Esophagus mucosa (tissue), 1 donor: ENCODE measurements around the gene ICAM1. TPM values are rescaled to one million over a fixed set of nuclear protein-coding genes. Genes with fewer than 3 reads are reported as not detected.

Experiments used
- ATAC-seq: fragments of 200-7000 bp; cut with Tn5 transposase; one replicate; pipeline ENCODE4 v1.9.1; 2020
- total RNA-seq: library from RNA; stranded (reverse); gene quantifications from one replicate; pipeline ENCODE4 v1.2.4, GENCODE V29; 2023
- donor health status: DM: yes; HTN: yes; CAD: no.

The ICAM1 gene
- total RNA-seq, 1 donor from 2014 or later, result 3.5 TPM

DNA sequence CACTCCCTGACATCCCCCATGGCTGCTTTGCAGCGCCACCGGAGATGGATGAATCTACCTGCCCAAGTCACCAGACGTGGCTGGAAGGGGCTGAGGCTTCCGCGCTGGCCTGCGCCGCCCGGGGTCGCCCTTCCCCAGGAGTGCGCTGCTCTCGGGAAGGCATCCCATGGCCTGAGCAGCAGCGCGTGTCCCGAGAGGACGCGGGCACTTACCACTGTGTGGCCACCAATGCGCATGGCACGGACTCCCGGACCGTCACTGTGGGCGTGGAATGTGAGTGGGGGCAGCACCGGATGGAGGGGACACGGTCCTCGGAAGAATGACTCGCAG is 23.4 kb downstream of the ICAM1 start:
- no peak for ATAC-seq

DNA sequence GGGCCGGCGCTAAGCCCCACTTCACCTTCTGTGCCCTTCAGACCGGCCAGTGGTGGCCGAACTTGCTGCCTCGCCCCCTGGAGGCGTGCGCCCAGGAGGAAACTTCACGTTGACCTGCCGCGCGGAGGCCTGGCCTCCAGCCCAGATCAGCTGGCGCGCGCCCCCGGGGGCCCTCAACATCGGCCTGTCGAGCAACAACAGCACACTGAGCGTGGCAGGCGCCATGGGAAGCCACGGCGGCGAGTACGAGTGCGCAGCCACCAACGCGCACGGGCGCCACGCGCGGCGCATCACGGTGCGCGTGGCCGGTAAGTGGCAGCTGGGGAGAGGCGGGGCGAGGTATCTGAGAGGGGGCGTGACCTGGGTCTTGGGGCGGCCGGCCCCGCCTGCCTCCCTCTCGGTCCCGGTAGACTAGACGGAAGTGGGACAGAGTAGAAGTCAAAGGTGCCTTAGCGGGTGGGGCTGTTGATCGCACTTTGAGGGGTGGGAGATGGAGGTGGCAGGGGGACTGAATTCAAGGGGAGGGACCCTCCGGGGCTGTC is 24.5 kb downstream of the ICAM1 start:
- peak; percentile 45 for ATAC-seq

DNA sequence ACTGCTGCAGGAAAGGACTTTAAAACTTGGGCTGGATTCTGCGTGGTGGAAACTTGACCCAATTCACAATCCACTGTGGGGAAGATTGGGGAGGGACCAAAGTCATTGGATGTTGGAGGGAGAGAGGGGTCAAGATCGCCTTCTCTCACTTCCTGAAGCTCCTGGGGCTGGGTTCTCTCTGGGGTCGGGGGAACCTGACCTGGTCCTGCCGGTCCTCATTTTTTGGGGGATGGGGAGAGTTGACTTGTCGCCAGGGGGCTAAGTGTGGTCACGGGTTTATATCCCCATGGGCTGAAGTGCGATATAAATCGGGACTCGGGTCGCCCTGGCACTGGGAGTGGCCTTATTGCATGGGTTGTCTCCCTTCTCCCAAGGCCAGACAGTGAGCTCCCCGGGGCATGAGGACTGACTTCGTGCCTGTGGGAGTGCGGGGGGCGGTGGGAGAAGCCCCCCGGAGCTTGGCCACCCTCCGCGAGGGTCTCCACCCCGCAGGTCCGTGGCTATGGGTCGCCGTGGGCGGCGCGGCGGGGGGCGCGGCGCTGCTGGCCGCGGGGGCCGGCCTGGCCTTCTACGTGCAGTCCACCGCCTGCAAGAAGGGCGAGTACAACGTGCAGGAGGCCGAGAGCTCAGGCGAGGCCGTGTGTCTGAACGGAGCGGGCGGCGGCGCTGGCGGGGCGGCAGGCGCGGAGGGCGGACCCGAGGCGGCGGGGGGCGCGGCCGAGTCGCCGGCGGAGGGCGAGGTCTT is 25.1 kb downstream of the ICAM1 start:
- no peak for ATAC-seq

DNA sequence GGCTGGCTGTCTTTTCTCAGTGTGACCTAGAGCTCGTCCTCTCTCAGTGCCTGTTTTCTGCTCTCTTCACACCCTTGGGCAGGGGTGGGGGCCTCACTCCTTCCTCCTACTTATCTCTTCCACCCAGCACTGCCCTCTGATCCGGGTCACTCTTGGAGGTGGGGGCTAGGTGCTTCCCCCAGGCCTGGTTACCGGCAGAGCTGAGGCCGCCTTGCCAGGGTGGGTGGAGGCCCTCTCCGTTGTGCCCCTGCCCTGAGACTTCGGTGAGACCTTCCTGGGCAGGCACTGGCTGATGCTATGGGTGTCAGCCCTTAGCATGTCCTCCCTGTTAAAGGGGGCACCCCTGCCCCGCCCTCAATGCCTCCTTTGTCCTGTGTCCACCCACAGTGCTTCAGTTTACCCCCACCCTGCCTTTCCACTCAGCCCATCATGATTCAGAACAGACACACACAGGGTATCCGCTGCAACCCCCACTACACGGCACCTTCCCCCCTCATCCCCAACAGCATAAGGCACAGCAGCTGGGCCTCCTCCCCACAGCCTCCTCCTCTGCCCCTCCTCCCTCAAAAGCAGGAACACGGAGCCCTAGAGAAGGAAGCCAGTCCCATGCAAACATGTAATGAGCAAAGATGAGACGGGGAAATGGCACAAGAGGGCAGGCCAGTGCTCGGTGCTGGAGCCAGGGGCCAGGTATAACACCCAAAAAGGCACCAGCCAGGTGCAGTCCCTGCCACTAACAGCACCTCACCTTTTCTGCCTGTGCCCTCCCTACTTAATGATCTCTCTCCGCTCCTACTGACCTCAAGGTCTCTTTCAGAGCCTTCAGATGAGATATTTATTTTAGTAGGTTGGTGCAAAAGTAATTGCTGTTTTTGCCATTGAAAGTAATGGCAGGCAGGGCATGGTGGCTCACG is 28.9 kb downstream of the ICAM1 start:
- peak; percentile 24 for ATAC-seq

DNA sequence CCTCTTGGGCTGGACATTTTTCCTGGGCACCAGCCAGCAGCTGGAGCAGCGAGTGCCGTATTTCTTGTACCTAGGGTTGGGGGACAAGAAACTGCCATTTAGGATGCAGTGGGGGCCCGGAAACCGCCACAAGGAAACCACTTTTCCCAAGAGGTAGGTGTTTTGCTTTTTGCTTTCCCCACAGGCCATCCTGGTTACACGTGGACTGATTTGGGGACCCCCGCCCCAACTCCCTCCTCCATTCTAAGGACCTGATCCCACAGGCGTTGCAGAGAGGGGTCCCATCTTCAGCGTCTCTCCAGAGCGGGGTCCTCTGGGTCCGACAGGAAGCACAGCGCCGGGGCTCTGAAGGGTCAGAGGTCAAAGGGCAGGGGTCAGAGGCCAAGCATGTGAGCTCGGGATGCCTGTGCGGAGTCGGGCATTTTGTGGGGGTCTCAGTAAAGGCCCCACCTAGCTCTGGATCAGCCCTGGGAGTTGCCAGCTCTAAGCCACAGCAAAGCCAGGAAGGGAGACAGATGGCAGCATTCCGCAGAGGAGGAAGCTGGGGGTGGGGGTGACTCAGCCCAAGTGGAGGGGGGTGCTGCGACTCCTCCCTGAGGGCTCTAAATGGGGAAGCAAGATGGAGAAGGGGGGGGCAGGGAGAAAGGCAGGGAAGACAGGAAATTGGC is 34.4 kb downstream of the ICAM1 start:
- ATAC-seq, result no peak

DNA sequence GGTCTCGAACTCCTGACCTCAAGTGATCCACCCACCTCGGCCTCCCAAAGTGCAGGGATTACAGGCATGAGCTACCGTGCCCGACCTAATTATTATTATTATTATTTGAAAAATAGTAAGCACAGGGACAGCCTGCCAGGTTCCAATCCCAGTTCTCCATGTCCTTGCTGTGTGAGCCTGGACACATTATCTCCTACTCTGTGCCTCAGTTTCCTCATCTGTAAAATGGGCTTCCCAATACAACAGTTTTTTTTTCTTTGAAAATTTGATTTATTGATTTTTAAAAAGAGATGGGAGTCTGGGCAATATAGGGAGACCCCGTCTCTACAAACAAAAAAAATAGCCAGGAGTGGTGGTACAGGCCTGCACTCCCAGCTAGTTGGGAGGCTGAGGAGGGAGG is 35.4 kb downstream of the ICAM1 start:
- ATAC-seq, result no peak

DNA sequence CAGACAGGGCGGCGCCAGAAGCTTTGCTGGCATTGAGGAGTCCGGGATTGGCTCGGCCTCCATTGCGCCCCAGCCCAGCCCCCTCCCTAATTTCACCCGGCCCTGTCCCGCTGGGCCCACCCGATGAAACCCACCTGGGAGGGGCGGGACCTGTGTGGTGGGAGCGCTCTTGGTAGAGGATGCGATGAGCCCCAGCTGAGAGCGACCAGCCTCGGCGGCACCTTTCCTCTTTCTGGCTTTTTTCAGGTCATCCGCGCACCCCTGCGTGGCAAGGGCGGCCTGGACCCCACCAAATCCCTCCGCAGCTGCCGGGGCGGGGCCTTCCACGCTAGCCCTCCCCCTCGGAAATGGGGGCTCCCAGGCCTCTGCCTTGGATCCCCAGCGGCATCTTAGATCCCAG is 38.5 kb downstream of the ICAM1 start, which contains the start of gene ZGLP1:
Gene ZGLP1 (minus strand): TSS at position 393 of the 400 bp plus-strand sequence.
- no peak for ATAC-seq

DNA sequence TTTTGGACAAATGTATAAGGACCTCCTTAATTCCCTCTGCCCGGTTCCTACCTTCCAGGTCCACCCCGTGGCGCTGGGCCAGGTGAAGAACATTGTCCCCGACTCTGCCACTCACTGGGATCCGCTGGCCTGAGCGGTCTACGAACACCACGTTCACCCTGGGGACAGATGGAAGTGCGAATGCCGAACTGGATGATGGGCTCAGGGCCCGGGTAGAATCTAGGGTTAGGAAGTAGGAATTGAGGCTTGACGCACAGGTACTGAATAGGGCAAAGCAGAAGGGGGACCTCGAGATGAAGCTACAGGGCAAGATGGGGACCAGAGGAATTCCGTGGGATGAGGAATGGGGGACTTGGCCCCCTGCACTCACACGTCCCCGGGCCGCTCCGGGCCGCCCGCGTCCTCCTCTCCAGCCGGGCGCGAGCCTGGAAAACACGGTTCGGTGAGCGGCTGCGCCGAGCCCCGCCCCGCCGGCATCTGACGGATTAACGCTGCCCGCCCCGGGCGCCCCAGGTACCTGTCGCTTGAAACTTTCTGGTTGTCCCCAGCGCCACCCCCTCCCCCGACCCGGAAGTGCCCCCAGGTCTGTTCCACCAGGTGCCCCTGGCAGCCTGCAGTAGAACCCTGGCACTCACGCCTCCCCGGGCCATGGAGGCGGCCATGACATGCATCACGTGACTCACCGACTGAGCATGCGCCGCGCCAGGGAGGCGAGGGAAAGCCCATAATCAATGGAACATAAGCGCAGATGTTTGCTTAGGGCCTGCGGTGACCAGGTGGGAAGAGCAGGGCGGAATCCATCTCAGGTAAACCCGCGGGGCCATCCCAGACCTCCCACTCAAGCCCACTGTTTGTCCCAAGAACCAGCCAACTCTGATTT is 44.7 kb downstream of the ICAM1 start, which contains the start of gene FDX2:
Gene FDX2 (minus strand): TSS at position 681 of the 880 bp plus-strand sequence. CDS start 19 bp downstream, at position 662.
- peak; percentile 82 for ATAC-seq

DNA sequence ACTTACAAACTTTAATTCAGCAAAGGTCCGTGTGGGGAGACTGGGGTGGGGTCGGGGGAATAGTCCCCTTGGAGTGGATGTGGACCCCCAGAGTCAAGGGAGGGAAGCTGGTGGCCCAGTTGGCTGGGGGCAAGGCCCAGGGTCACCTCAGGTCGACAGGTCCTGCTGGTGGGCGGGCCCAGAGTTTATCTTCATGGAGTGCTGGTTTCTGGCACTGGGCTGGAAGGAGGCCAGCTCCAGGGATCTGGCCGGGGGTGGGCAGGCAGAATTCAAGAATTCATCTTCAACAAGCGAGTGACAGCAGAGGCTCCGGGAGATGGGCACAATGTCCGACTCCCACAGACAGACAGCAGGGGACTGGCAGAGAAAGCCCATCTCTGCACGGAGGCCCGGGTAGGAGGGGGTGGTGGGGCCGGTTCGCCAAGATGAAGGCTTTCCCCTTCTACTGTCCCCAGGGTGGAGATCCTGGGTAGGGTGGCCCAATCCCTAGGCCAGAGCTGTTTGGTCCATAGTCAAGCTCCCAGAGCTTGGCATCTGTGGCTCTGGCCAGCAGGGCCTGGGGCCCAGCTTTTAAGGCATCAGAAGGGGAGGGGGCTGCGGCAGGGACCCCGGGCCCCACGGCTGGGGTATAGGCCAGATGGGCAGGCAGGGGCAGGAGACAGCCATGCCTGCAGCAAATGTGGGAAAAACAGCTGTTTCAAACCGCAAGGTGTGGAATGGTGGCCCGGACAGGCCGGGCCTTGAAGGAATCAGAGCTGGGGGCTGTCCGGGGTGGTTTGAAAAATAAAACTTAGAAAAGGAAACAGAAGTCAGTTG is 45.5 kb downstream of the ICAM1 start:
- ATAC-seq, result no peak

DNA sequence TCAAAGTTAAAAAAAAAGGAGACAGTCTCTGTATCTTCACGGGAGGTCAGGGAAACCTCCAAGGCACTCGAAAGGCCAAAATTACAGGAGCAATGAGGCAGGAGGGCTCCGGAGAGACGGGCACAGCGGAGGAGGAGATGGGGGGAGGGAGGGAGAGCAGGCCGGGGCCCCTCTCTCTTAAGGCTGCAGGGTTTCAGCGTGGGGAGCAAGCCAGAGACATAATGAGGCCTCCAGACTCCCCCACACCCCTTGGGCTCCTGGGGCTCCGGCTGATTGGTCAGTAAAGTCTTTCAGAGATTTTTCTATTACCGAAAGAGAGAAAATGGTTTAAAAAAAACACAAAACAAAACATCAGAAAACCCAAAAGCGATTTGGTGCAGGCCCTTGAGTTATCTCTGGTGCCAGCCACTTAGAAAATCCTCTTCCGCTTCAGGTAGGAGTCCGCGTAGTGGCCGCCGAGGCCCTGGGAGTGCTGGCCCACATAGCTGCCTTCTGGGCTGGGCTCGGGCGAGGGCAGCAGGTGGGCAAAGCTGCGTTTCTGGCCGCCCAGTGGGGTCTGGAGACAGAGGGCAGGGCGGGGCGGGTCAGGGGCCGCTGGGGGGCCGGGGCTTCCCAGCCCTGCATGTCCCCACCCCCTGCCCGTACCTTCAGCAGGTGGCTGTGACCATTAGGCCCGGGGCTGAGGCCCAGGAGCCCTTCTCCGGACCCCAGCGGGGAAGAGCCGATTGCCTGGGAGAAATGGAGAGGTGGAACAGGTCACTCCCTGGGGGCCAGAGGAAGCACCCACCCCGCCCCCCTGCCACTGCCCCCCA is 46.3 kb downstream of the ICAM1 start:
- no peak for ATAC-seq

DNA sequence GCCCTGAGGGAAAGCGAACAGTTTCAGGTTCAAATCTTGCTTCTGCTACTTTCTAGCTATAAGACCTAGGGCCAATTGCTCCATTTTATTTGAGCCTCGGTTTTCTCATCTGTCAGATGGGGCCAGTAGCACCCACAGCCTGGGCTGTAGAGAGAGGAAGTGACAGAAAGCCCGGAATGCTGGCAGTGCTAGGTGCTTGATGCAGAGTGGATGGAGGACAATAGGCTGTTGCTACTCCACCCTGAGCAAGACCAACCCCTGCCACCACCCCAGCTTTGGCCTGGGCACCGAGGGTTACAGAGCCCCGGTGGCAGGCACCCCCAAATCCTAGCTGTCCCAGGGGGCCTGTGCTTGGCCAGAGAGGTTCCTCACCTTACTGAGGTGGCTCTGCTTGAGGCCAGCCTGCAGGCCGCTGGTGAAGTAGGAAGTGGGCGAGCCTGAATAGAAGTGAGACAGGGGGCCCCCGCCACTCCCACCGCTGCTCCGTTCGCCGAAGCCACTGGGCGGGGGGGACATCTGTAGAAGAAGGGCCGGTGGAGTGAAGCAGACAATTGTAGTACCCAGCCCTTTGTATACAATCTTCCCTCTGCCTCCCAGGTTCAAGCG is 47.0 kb downstream of the ICAM1 start:
- no peak for ATAC-seq

DNA sequence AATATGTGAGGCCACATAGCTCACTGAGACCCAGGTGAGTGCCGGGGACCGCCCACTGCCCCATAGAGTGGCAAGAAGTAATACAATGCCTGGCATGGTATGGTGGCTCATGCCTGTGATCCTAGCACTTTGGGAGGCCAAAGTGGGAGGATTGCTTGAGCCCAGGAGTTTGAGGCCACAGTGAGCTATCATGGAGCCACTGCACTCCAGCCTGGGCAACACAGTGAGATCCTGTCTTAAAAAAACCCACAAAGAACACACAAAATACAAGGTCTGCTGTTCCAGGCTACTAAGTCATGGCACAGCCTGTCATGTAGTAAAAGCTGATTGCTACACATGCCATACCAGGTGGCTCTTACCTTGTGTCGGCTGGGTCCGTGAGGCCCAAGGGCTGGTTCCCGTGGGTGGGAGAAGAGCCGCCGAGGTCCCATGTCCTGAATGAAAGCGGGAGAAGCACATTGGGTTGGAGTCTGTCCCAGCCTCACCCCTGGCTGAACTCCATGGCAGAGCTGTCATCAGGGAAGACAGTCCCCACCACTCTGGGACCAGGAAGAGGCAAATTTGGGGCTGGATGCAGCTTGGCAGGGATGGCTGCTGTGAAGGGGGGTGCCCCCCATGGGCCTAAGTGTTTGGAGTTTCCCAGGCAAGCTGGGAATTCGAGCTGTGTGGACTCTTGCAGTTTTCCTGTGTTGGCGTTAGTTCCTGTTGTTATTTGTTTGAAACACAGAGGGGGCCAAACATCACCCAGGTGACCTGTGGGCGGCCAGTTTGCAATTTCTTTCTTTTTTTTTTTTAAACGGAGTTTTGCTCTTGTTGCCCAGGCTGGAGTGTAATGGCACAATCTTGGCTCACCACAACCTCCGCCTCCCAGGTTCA is 48.1 kb downstream of the ICAM1 start:
- ATAC-seq, result no peak

DNA sequence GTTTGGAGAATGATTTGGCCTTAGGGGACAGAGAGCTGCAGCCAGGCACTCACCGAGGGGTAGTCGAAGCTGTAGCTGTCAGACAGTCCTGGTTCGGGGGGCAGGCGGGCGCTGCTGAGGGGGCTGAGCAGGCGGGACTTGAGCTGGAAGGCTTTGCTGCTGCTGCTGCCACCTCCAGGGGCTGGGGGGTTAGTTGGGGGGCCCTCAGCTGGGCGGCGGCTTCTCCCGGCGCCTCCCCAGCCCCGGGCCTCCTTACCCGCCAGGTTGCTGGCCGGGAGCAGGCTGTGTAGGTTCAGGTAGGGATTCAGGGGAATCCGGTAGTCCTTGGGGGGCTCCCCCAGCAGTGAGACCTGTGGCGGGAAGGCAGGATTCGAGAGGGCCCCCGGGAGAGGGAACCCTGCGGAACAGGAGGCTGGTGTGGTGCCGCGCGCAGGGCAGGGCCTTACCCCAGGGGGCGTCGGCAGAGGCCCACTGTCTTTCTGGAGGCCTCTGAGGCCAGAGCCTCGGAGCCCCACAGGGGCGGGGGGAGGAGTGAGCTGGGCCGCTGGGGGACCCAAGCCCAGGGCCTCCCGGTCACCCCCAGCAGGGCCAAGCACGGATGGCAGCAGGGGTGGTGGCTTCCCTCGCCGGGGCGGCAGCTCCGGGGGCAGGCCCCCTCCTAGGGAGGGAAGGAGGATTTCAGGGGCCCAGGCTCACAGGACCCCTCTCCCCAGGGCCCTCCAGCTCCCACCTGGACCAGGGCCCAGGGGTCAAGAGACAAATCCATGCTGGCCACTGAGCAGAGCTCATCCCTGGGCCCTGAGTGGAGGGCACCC is 49.9 kb downstream of the ICAM1 start:
- no peak for ATAC-seq

DNA sequence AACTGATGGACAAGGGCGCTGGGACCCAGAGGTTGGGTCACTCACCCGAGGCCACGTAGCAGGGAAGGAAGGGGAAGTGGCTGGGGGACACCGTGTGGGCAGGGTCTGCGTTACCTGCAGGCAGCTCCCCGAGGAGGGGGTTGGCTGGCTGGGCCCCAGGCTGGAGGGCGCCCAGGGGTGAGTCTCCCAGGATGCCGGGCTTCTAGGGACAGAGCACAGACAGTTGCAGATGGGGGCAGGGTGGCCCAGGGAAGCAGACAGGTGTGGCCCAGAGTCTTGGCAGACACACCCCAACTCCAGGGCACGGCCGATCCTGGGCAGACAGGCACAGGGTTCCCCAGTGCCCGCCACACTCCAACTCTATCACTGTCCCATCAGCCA is 50.5 kb downstream of the ICAM1 start:
- ATAC-seq, result peak; percentile 41

DNA sequence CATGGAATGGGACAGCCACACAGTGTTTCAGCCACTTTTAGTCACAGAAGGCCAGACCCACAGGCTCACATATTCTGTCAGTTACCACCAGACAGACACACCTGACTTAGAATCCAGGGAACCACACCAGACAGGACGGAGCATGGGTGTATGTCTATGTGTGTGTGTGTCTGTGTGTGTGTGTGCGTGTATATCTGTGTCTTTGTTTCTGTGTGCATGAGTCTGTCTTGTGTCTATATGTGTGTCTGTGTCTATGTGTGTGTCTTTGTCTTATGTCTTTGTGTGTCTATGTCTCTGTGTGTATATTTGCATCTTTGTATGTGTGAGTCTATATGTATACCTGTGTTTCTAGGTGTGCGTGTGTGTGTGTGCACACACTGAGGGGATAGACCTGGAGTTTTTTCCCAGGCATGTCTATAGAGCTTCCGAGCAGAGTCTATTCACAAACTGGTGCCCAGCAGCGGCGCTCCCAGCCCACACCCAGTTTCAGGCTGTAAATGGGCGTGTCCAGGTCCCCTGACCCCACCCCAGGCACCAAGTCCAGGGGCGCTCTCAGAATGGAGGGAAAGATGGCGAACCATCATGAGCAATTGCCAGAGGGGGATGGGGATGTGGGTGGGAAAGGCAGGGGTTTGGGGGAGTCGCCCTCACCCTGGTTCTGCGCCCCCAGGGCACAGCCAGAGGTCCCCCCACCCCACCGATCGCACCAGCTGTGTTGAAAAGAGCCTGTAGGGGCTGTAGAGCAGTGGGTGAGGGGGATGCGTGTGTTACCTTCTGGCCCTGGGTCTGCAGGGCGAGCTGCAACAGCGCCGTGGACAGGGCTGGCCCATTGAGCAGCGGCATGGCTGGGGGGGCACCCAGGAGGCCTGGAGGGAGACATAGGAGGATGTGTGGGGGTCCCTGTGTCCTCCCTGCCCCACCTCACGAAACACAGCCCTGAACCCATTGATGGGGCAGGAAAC is 51.2 kb downstream of the ICAM1 start:
- no peak for ATAC-seq

DNA sequence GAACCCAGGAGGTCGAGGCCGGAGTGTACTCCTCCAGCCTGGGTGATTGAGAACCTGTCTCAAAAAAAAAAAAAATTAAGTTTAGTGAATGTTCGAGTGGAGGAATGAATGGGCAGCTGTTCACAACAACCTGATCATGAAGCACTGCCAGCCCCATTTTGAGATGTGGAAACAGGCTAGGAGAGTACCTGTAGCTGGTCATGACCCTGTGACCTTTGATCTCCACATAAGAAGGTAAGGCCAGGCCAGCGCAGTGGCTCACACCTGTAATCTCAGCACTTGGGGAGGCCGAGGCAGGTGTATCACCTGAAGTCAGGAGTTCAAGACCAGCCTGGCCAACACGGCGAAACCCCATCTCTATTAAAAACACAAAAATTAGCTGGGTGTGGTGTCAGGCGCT is 54.8 kb downstream of the ICAM1 start:
- ATAC-seq, result no peak
